Neural crest cell (in vitro differentiated cells): Measurements from ENCODE around the gene IL17RA. TPM values are rescaled to one million over a fixed set of nuclear protein-coding genes. Genes with fewer than 3 reads are reported as not detected.

Experiments used
- DNase-seq: peaks from one replicate; pipeline ENCODE4 v3.0.0; 2021; ENCODE audit warnings: low read depth, mixed read lengths, low spot score
- H3K27ac Mint-ChIP-seq: one replicate; pipeline ENCODE4 v1.8.0; 2021; ENCODE audit warnings: mild to moderate bottlenecking, mixed read lengths; ENCODE audit not compliant: unreplicated experiment
- H3K27me3 Mint-ChIP-seq: 2 replicates; pipeline ENCODE4 v1.8.0; 2021; ENCODE audit warnings: low read depth, mild to moderate bottlenecking, mixed read lengths
- H3K36me3 Mint-ChIP-seq: 2 replicates; pipeline ENCODE4 v1.8.0; 2021; ENCODE audit warnings: low read depth, mild to moderate bottlenecking, mixed read lengths
- H3K4me1 Mint-ChIP-seq: 2 replicates; pipeline ENCODE4 v1.8.0; 2021; ENCODE audit warnings: mixed read lengths
- H3K4me3 Mint-ChIP-seq: one replicate; pipeline ENCODE4 v1.8.0; 2021; ENCODE audit warnings: mild to moderate bottlenecking, mixed read lengths
- H3K9me3 Mint-ChIP-seq: 2 replicates; pipeline ENCODE4 v1.8.0; 2021; ENCODE audit warnings: mixed read lengths
- total RNA-seq: library from RNA; stranded (reverse); gene quantifications from 2 replicates; pipeline ENCODE4 v1.2.1, GENCODE V29; 2021
- TF ChIP-seq, protein P1 (sequence below): fragments of 200-600 bp; sonication (generic); conservative IDR thresholded peaks from 2 replicates; pipeline ENCODE4 v1.5.0; 2021; ENCODE audit warnings: antibody characterized with exemption, mild to moderate bottlenecking

IL17RA gene
- total RNA-seq, 1 donor from 2014 or later, result 7.1 TPM

DNA sequence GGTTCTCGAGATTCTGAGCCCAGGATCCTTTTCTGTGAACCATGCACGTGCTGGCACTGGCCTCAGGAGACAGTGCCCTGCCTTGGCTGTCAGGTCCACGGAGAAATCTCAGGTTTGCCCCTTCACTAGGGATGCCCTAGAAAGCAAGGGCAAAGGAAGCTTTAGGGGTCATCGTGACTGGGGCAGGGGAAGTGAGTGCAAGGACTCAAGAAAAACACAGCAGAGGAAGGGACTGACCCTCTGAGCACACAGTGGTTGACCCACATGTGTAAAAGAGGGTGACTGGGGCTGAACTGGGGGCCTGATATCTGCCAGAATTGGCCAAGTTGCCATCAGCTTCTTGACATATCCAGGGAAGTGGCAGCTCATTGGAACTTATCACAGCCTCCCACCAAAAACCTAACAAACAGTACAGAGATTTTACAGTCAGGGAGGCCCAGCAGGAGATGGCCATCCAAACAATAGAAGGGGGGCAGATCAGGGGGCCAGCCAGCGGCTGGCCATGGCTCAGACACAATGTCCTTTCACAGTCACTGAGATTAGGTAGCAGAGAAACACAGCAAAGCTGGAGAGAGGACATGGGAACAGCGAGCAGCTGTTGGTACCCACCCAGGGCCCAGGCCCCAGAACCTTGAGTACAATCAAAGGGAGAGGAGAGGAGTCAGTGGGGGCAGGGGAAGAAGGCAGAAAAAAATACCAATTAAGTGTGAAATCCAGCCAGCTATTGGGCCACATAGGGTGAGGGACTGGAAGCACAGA is 32.0 kb downstream of the IL17RA start:
- DNase-seq, result no peak
- TF ChIP-seq, protein P1, sequence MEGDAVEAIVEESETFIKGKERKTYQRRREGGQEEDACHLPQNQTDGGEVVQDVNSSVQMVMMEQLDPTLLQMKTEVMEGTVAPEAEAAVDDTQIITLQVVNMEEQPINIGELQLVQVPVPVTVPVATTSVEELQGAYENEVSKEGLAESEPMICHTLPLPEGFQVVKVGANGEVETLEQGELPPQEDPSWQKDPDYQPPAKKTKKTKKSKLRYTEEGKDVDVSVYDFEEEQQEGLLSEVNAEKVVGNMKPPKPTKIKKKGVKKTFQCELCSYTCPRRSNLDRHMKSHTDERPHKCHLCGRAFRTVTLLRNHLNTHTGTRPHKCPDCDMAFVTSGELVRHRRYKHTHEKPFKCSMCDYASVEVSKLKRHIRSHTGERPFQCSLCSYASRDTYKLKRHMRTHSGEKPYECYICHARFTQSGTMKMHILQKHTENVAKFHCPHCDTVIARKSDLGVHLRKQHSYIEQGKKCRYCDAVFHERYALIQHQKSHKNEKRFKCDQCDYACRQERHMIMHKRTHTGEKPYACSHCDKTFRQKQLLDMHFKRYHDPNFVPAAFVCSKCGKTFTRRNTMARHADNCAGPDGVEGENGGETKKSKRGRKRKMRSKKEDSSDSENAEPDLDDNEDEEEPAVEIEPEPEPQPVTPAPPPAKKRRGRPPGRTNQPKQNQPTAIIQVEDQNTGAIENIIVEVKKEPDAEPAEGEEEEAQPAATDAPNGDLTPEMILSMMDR, result no peak
- Mint-ChIP-seq H3K27ac (no peak overlapping the region), H3K4me1 (peaks cover 30% of the 10 kb centered on the region), H3K27me3 (peaks cover 6% of the 10 kb centered on the region), H3K36me3 (no peaks in the 10 kb centered on the region), H3K9me3 (no peaks in the 10 kb centered on the region), H3K4me3 (peak overlapping the region; percentile 24)

DNA sequence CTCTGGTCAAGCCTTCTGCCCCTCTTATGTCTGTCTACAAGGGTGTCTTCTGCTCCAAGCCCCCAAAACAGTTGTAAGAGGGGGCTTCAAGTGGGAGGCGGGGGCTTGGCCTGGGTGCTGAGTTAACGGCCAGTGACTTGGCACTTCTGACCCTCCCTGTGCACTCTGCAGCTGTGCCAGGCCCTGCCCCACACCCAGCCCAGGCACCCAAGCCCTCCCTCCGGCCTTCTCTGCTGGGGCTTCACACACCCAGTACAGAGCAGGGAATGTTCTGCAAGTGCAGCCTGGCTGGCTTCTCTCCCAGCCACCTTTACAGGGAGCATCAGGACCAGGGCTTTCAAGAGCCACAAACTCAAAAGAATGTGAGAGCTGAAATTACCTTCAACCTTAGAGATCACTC is 32.6 kb downstream of the IL17RA start:
- DNase-seq, result no peak
- peaks cover 34% of the 10 kb centered on the region for H3K4me1 Mint-ChIP-seq
- no peak overlapping the region for H3K4me3 Mint-ChIP-seq
- TF ChIP-seq, protein P1, result no peak
- peaks cover 6% of the 10 kb centered on the region for H3K27me3 Mint-ChIP-seq
- no peaks in the 10 kb centered on the region for H3K9me3 Mint-ChIP-seq
- no peaks in the 10 kb centered on the region for H3K36me3 Mint-ChIP-seq
- H3K27ac Mint-ChIP-seq, result no peak overlapping the region

DNA sequence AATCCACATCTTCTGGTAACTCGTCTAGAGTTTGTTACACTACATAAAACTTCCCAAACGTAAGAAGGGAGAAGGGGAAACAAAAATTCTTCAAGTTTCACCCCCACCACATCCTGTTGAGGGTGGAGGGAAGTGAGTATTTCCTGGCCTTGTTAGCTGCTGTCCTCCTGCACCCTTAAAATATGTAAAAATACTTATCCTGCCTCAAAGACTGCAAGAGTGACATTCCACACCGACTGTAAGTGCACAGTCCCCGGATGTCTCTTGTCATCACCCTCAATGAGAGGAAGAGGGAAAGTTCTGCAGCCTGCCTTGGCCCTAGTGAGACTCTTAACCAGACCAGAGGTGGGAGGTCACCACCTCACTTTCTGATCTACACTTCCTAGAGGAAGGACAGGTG is 33.1 kb downstream of the IL17RA start:
- H3K27ac Mint-ChIP-seq, result no peak overlapping the region
- TF ChIP-seq, protein P1, result no peak
- peak overlapping the region; percentile 83 for H3K4me3 Mint-ChIP-seq
- H3K27me3 Mint-ChIP-seq, result peaks cover 6% of the 10 kb centered on the region
- no peaks in the 10 kb centered on the region for H3K9me3 Mint-ChIP-seq
- no peaks in the 10 kb centered on the region for H3K36me3 Mint-ChIP-seq
- no peak for DNase-seq
- peaks cover 34% of the 10 kb centered on the region for H3K4me1 Mint-ChIP-seq

DNA sequence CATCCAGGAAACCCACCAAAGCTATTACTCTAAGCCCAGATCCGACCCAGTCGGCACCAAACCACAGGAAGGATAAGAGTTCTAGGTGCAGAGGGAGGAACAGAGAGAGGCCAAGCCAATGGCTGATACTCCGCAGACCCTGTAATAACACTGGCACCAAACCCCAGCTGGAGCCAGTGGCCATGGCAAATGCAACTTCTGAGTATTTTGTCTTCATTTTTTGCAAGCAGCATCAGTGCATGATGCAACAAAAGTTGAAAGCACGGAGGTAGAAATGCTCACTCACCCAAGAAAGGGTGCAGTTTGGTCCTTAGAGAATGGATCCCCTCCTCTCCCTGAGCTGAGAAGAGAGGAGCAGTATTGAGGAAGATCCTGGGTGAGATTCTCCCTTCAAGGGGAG is 33.5 kb downstream of the IL17RA start:
- Mint-ChIP-seq H3K4me1 (peaks cover 34% of the 10 kb centered on the region), H3K9me3 (no peaks in the 10 kb centered on the region), H3K27ac (no peak overlapping the region), H3K27me3 (peaks cover 6% of the 10 kb centered on the region), H3K36me3 (no peaks in the 10 kb centered on the region), H3K4me3 (peak overlapping the region; percentile 83)
- DNase-seq, result no peak
- TF ChIP-seq, protein P1, result no peak

DNA sequence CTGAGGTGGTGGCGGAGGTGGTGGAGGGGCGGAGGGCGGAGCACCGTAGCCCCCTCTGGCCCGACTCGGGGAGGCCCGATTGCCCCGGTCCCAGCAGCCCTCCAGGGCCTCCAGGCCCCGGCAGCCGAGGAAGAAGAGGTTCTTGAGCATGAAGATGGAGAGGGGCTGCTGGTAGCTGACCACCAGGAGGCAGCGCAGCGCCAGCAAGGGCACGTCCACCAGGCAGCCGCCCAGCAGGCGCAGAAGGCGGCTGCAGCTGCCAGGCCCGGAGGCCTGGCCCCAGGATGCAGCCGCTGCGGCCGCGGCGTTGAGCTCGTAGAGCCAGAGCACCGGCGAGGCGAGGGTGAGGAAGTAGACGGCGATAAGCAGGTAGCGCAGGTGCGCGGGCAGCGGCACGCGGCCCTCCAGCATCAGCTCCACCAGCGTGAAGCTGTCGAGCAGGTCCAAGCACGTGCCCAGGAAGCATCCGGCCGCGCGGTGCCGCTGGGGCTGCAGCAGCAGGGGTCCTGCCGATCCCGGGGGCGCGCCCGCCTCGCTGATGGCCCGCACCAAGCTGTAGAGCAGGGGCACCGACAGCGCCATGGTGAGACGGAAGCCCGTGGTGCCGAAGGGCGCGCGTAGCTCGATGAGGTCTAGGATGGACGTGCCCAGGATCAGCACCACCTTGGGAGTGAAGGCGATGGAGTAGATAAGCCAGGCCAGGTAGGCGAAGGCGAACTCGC is 34.8 kb downstream of the IL17RA start:
- H3K4me1 Mint-ChIP-seq, result peaks cover 34% of the 10 kb centered on the region

More for the DNA sequence above, 34.8 kb downstream of the IL17RA start:
- no peaks in the 10 kb centered on the region for H3K9me3 Mint-ChIP-seq
- H3K27ac Mint-ChIP-seq, result no peak overlapping the region
- DNase-seq, result peak; percentile 34
- H3K36me3 Mint-ChIP-seq, result no peaks in the 10 kb centered on the region
- H3K27me3 Mint-ChIP-seq, result peaks cover 6% of the 10 kb centered on the region
- peak overlapping the region; percentile 83 for H3K4me3 Mint-ChIP-seq
- TF ChIP-seq, protein P1, result peak; percentile 50
